Stimulated activated effector memory CD8-positive, alpha-beta T cell treated with anti-CD3 and anti-CD28 coated beads, Interleukin-12 subunit alpha, Interleukin-12 subunit beta, amount 100 ng/mL, for 72 hours (primary cell): ENCODE data around the gene ACSS1.

ENCODE experiments used
- ATAC-seq: fragments of 150-1000 bp; cut with Tn5 transposase; 2 replicates; pipeline ENCODE4 v1.10.0; 2021
- DNase-seq, 2 donors: peaks; one replicate each; pipeline ENCODE4 v3.0.0; 2021 to 2022; ENCODE audit warnings: low spot score in 2 of 2
- H3K27ac Mint-ChIP-seq: one replicate; pipeline ENCODE4 v1.8.0; 2022; ENCODE audit warnings: mild to moderate bottlenecking, mixed read lengths
- H3K36me3 Mint-ChIP-seq: one replicate; pipeline ENCODE4 v1.8.0; 2022; ENCODE audit warnings: mild to moderate bottlenecking, mixed read lengths
- H3K4me1 Mint-ChIP-seq: one replicate; pipeline ENCODE4 v1.8.0; 2022; ENCODE audit warnings: mixed read lengths
- H3K4me3 Mint-ChIP-seq: one replicate; pipeline ENCODE4 v1.8.0; 2022; ENCODE audit warnings: mild to moderate bottlenecking, mixed read lengths
- H3K9me3 Mint-ChIP-seq: one replicate; pipeline ENCODE4 v1.8.0; 2022; ENCODE audit warnings: mixed read lengths

ACSS1 gene

DNA sequence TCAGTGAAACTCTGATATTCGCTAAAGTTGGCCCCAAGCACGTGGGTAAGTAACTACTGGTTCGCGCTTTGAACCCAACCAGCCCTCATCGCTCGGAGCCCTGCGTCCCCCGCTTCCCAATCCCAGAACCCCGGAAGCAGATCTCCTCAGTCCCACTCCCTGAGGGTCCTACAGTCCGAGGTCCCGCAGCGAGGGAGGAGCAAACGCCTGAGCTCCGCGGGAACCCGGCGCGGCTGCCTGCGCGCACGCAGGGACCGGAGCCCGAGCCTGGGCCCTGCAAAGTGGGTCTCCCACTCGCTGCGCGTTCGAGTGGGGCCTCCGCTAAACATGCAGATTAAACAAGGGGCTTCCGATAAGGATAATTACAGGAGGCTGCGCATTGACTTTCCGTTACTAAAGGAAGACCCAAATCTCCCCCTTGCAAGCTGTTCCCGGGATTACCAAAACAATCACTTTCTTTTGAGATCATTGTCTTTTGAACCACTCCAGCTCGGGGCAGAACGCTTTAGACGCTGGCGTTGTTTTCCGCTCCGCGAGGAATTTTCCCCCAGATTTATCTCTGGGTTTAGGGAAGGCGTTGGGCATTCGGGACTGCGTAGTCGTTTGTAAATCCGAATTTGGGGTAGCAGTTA, 25.3 kb upstream of the ACSS1 start:
- Mint-ChIP-seq H3K27ac (no peak overlapping the region), H3K36me3 (no peaks in the 10 kb centered on the region)

DNA sequence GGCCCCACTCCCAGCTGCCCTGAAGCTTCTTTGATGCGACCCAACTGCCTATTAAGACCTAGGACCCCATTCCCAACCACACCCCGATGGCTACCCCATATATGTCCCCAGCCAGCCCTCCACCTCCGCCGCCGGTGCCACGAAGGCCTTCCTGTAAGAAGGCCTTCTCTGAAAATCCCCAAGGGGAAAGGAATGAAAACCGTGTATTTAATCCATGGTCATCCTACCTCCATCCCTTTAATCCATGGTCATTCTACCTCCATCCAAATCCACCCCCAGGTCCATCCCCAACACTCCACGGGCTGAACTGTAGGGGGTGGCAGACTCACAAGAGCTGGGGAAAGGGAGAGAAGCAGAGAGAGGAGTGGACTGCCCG, 24.5 kb upstream of the ACSS1 start:
- DNase-seq: peak in 1 of 2 donors; percentile 49
- no peaks in the 10 kb centered on the region for H3K9me3 Mint-ChIP-seq

More for the DNA sequence above, 25.3 kb upstream of the ACSS1 start:
- Mint-ChIP-seq H3K9me3 (no peaks in the 10 kb centered on the region), H3K4me1 (peaks cover 28% of the 10 kb centered on the region), H3K4me3 (peak overlapping the region; percentile 59)
- DNase-seq (peak in 1 of 2 donors; percentile 51), ATAC-seq (peak; percentile 17)

DNA sequence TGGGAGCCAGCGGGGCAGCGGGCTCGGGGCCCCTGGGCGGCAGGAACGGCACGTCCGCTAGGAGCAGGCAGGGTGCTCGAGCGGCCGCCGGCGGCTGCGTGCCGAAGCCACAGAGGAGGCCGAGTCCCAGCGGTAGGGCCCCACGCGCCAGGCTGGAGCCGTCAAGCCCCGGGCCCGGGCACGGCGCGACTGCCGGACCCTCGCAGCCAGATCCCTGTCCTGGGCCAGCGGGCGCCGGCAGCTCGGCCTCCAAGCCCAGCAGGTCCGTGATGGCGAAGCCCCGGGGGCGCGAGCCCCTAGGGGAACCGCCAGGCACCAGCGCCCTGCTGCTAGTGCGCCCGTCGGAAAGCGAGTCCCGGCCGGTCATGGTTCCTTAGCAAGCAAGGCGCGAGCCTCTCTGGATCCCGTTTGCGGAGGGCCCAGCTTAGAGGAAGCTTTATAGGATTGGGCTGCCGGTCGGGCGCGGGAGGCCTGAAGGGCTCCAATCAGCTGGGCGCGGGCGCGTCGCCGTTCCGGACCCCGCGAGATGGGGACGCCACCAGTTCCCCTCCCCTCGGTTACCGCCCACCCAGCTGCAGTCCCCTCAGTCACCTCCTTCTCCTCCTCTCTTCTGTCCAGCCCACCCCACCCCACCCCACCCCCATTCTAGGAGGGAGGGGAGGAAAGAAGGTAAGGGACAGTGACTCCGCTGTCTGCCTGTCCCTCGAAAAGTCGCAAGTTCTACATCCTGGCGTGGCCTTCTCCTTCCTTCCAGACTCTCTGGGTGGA, 24.0 kb upstream of the ACSS1 start, which contains the start of gene VSX1:
Gene VSX1 (minus strand): TSS at position 412 of the 768 bp plus-strand sequence. CDS start 45 bp downstream, at position 367.
- Mint-ChIP-seq H3K4me1 (peaks cover 33% of the 10 kb centered on the region), H3K36me3 (no peaks in the 10 kb centered on the region), H3K27ac (no peak within 1 kb of the TSS), H3K4me3 (peak within 1 kb of the TSS; percentile 59), H3K9me3 (no peaks in the 10 kb centered on the region)
- ATAC-seq: no peak
- DNase-seq: peak in 1 of 2 donors; percentile 48

More for the DNA sequence above, 24.5 kb upstream of the ACSS1 start:
- Mint-ChIP-seq H3K27ac (no peak overlapping the region), H3K4me1 (peaks cover 32% of the 10 kb centered on the region), H3K36me3 (no peaks in the 10 kb centered on the region), H3K4me3 (peak overlapping the region; percentile 59)
- no peak for ATAC-seq

DNA sequence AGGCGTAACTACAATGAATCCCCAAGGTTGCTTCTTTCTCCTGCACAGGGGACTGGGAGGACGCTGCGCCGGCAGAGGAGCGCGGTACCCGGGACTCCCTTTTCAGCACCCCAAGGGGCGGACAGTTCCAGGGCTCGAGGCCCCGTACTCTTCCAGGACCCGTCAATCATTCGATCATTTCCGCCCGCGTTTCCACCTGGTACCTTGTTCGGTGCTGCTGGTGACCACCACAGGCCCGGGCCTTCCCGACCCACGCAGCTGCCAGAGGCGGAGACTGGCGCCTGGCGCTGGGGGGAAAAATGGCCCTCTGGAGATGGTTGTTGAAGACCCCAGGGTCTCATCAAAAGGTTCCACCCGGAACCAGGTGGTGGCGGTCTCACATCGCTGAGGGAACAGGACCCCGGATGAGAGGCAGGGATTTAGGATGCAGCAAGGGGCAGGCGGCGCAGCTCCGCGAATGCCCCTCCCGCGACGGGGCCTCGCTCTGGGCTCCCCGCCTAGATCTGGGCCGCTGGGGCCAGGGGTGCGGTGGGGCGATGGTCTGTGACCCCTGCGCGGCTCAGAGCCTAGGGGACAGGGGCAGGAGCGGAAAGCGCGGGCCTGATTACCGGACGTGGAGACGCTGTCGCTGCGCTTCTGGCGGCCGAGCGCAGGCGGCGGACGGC, 23.3 kb upstream of the ACSS1 start:
- Mint-ChIP-seq H3K36me3 (no peaks in the 10 kb centered on the region), H3K4me1 (peaks cover 33% of the 10 kb centered on the region), H3K4me3 (no peak overlapping the region), H3K9me3 (no peaks in the 10 kb centered on the region), H3K27ac (no peak overlapping the region)
- no peak for ATAC-seq
- peak in 1 of 2 donors; percentile 59 for DNase-seq

DNA sequence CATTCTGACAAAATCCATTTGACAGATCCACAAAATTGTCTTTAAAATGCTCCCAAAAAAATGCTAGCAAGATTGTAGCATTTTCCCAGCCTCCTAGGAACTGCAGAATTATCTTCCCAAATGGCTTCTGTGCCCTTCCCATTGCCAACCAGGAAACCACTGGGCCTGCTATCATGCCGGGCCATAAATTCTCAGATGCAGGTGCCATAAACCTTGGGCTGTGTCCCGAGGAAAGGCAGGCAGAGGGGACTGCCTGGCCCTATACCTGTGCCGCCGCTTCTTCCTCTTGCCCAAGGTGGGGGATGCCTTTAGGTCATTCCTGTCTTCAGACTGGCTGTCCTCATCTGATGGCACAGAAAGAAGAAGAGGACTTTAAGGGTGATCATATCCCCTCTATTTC, 21.2 kb upstream of the ACSS1 start:
- Mint-ChIP-seq H3K4me3 (no peak overlapping the region), H3K27ac (no peak overlapping the region), H3K36me3 (no peaks in the 10 kb centered on the region), H3K9me3 (no peaks in the 10 kb centered on the region), H3K4me1 (peaks cover 26% of the 10 kb centered on the region)
- no peak for ATAC-seq
- DNase-seq: peak in 1 of 2 donors; percentile 38

DNA sequence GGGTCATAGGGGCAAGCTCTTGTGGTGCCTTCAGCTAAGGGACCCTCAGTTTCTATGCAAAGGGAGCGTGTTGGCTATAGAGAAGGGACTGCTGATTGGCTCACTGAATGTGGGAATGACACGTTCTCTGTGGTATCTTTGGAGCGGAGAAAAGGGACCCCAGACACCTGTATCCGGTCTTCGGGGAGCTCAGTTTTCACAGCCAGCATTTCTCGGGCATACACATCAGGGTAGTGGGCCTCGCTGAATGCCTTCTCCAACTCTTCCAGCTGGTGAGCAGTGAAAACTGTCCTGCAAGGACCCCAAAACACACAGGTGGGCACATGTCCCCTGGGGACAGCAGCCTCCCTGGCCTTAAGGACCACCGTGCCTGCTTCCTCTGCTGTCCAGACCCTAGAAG, 20.7 kb upstream of the ACSS1 start:
- peak in 1 of 2 donors; percentile 42 for DNase-seq
- H3K4me3 Mint-ChIP-seq: no peak overlapping the region
- peaks cover 21% of the 10 kb centered on the region for H3K4me1 Mint-ChIP-seq
- no peak overlapping the region for H3K27ac Mint-ChIP-seq
- no peak for ATAC-seq
- H3K36me3 Mint-ChIP-seq: no peaks in the 10 kb centered on the region
- no peaks in the 10 kb centered on the region for H3K9me3 Mint-ChIP-seq

DNA sequence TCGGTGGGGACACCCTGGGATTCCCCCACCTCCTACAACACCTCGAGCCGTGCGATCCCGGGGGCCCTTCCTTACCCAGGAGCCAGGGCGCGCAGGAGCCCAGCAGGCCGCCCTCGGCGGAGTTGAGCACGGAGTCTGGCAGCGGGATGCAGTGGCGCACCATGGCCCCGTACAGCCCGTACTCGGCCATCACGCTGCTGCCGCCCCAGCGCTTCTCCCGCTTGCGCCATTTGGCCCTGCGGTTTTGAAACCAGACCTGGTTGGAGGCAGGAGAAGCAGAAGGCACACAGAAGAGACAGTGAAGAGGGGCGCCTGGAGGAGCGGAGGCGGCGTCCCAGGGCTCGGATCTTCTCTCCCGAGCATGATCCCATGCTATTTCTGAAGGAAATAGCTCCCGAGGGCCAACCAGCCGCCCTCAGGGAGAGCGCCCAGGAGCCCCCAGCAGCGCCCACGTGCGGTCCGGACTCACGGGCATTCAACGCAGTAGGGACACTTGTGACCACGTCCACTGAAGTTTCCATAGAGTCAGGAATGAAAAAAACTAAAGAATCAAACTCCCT, 19.8 kb upstream of the ACSS1 start:
- no peak overlapping the region for H3K27ac Mint-ChIP-seq
- DNase-seq: peak in 1 of 2 donors; percentile 45
- H3K4me1 Mint-ChIP-seq: peaks cover 16% of the 10 kb centered on the region
- peak; percentile 37 for ATAC-seq
- H3K9me3 Mint-ChIP-seq: no peaks in the 10 kb centered on the region
- H3K36me3 Mint-ChIP-seq: no peaks in the 10 kb centered on the region
- H3K4me3 Mint-ChIP-seq: peak overlapping the region; percentile 48

DNA sequence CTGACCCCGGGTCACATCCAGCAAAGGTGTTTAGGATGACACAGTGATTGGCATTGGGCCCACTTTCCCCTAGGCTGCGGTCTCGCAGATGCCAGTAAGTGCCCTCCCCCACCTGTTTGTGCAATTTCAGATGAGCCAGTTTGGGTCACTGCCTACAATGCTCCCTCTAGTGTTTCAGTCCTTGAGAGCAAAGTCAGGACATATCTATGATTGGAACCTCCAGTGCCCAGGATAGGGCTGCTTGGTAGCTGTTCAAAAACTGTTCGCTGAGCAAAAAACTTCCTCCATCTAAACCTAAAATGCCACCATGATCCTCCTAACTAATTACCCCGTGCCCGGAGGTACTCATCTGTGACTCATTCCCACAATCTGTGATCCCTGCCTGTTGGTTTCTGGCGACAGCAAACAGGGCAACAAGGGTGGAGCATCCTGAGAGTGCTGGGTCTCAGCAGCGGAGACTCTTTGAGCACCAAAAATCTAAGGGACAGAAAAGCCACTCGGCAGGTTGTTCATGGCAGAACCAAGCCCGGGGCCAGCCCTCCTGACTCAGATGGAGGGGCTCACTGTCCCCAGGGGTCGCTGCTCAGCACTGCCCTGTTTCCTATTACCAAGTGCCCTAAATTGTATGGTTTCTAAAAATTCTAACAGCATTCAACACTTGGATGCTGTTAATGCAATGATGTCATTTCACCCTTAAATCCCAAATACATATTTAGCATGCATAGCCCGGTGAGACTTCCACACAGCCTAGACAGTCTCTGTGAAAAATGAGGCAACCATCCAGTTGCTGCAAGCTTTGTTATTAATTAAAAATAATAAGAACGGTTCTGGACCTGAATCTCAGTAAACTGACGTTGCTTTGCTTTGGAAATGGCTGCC, 19.0 kb upstream of the ACSS1 start:
- peak; percentile 46 for ATAC-seq

DNA sequence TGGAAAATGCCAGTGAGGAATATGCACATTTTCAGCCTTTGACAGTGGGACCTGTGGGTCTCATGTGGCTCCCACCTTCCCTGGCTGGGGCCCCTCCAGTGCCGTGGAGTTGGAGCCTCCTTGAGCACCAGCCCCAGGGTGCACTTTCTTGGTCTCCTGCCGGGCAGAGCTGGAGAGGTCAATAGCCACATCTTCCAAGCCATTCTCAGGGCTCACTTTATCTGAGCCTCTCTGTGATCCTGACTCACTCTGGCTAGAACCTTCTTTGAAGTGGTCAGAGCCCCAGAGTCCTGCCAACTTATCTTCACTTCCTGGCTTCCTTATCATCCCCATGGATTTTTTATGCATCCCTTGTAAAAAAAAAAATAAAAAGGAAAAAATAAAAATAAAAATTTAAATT, 18.3 kb upstream of the ACSS1 start:
- H3K36me3 Mint-ChIP-seq: no peaks in the 10 kb centered on the region
- no peak overlapping the region for H3K27ac Mint-ChIP-seq
- no peaks in the 10 kb centered on the region for H3K9me3 Mint-ChIP-seq
- H3K4me1 Mint-ChIP-seq: peaks cover 11% of the 10 kb centered on the region
- no peak overlapping the region for H3K4me3 Mint-ChIP-seq
- ATAC-seq (no peak), DNase-seq (peak in 1 of 2 donors; percentile 41)

More for the DNA sequence above, 19.0 kb upstream of the ACSS1 start:
- Mint-ChIP-seq H3K4me1 (peaks cover 11% of the 10 kb centered on the region), H3K4me3 (peak overlapping the region; percentile 48), H3K27ac (no peak overlapping the region), H3K36me3 (no peaks in the 10 kb centered on the region), H3K9me3 (no peaks in the 10 kb centered on the region)
- peak in 1 of 2 donors; percentile 46 for DNase-seq

DNA sequence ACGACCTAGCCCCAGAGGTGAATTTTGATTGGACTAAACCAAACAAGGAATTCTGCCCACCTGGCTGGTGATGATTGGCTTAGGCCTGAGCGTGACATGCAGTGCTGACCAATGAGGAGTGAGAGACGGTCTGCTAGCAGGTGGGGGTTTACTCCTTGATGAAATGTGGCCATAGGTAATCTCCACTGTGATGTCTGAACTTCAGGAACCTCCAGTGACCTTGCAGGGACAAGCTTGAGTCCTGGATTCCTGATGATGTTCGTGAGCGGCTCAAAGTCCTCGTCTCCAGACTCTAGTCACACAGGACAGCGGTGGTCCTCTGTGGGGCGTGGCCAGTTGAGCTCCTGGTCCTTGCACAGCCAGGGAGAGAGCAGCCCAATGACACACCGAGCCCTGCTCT, 15.6 kb upstream of the ACSS1 start:
- DNase-seq (peak in 1 of 2 donors; percentile 25), ATAC-seq (no peak)
- Mint-ChIP-seq H3K27ac (no peak overlapping the region), H3K4me3 (no peak overlapping the region), H3K4me1 (peaks cover 6% of the 10 kb centered on the region), H3K9me3 (no peaks in the 10 kb centered on the region), H3K36me3 (no peaks in the 10 kb centered on the region)

DNA sequence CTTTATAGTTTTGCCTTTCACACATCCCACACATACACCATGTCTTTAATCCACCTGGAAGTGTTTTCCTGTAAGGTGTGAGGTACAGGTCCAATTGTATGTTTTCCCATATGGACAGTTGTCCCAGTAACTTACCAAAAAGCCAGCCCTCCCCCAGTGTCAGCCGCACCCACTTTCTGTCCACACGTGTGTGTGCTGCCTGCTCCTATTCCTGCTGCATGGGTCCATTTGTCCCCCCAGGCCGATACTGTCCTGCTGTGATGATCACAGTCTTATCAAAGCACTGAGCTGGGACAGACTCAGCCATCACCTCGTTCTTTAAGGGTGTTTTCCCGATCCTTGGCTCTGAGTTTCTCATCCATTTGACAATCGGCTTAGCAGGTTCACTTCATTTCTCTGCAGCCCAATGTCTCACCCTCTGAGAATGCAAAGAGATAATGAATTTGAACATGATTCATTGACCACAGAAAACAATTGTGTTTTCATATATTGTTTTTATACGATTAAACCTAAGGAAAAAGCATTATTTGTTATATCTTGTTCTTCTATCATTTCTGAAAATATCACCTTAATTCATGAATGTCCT, 14.4 kb upstream of the ACSS1 start:
- Mint-ChIP-seq H3K36me3 (no peaks in the 10 kb centered on the region), H3K27ac (no peak overlapping the region)

DNA sequence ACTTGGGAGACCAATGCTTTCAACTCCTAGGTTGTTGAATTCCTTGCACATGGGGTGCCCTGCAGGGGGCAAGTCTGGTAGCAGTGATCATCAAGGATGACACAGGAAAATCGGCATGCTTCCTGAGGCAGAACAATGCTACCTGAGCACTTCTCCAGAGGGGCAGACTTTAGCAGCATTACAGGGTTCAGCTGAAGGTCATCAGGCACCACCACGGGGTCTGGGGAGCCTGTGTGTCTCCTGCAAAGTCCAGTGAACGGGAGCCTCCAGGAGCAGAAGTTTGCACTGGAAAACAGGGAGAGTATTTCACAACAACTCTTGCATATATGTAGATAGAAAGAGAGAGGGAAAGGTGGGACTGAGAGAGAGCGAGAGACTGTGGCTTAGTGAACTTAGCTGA, 13.8 kb upstream of the ACSS1 start:
- Mint-ChIP-seq H3K4me3 (no peak overlapping the region), H3K27ac (no peak overlapping the region), H3K4me1 (no peaks in the 10 kb centered on the region), H3K36me3 (no peaks in the 10 kb centered on the region), H3K9me3 (no peaks in the 10 kb centered on the region)
- no peak for DNase-seq
- no peak for ATAC-seq

More for the DNA sequence above, 14.4 kb upstream of the ACSS1 start:
- ATAC-seq: no peak
- H3K4me1 Mint-ChIP-seq: no peaks in the 10 kb centered on the region
- H3K4me3 Mint-ChIP-seq: no peak overlapping the region
- H3K9me3 Mint-ChIP-seq: no peaks in the 10 kb centered on the region
- DNase-seq: no peak

DNA sequence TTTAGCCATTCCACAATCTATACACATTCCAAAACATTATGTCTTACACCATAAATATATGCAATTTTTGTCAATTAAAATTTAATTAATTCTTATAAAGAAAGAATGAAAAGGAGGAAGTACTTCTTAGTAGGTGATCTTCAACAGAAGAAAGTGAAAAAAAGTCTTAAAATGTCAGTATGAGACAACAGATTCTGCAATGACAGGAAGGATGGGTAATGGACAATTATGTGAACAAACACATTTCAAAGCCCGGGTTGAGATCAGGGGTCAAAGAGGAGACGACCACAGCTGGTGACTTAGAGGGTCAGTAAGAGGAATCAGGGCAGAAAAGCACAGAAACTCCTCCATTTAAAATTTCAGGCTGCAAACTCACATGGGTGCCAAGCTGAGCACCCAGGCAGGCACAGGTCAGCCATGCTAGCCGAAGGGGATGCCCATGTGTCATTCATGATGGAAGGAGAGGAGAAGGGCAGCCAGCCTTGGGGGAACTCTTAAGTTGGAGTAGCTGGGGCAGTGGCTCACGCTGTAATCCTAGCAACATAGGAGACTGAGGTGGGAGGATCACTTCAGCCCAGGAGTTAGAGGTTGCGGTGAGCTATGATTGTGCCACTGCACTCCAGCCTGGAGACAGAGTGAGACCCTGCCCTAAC, 13.0 kb upstream of the ACSS1 start:
- Mint-ChIP-seq H3K27ac (no peak overlapping the region), H3K9me3 (no peaks in the 10 kb centered on the region), H3K36me3 (no peaks in the 10 kb centered on the region), H3K4me3 (no peak overlapping the region), H3K4me1 (peaks cover 5% of the 10 kb centered on the region)
- ATAC-seq (no peak), DNase-seq (no peak)
